GM12892 (cell line): ENCODE data around the gene APOF.

ENCODE experiments used
- POLR2A ChIP-seq: IDR thresholded peaks from 2 replicates; pipeline ENCODE4 v1.6.1; 2011; ENCODE audit warnings: low read depth, low read length, control low read depth
- POLR2AphosphoS5 ChIP-seq: IDR thresholded peaks from 2 replicates; pipeline ENCODE4 v1.6.1; 2011; ENCODE audit warnings: low read depth, low read length, control low read depth
- TAF1 ChIP-seq: IDR thresholded peaks from 2 replicates; pipeline ENCODE4 v1.6.1; 2011; ENCODE audit warnings: low read depth, mild to moderate bottlenecking, control low read depth, low read length, borderline replicate concordance

- TF ChIP-seq POLR2AphosphoS5: no peak; the same call in 1 of the 2 replicates
- 0 out of 2 replicates have a peak, but pooled peaks have one; percentile 1 for TF ChIP-seq POLR2A
- no peak for TF ChIP-seq TAF1
Measured at GRCh38 chr12:56334490-56334793, 28.2 kb downstream of the APOF start.
